SK-N-SH (cell line): Measurements from ENCODE around the gene SH3RF1. TPM values are rescaled to one million over a fixed set of nuclear protein-coding genes. Genes with fewer than 3 reads are reported as not detected.

ENCODE experiments used
- CTCF ChIA-PET: fragments of 300-600, 350-600 bp; formaldehyde crosslinking; extraction: SDS; loops from one replicate; lab custom pipeline; 2021; lab: Yijun Ruan, JAX
- POLR2A ChIA-PET: fragments of 350-600 bp; sonication (Branson Sonifier 250); formaldehyde crosslinking; extraction: SDS; loops from one replicate; lab custom pipeline; 2020; ENCODE audit warnings: antibody characterized with exemption, inconsistent platforms; lab: Yijun Ruan, JAX
- DNase-seq: peaks from one replicate; pipeline ENCODE4 v3.0.0; 2012
- H2AFZ ChIP-seq: fragments of 200-600 bp; sonication (generic); 2 replicates; pipeline ENCODE4 v1.8.1; 2016; ENCODE audit warnings: antibody characterized with exemption, mild to moderate bottlenecking, low read depth
- H3F3A ChIP-seq: fragments of 200-600 bp; sonication (generic); replicated peaks from 2 replicates; pipeline ENCODE3; 2016; ENCODE audit warnings: antibody characterized with exemption, mild to moderate bottlenecking; ENCODE audit not compliant: insufficient read depth
- H3K27ac ChIP-seq, 2 experiments: fragments of 200-500 bp in 1 of 2; fragments of 200-600 bp in 1 of 2; sonication (Bioruptor generic) in 1 of 2; sonication (generic), shearing (Covaris generic) in 1 of 2; 2 replicates each; pipeline versions ENCODE4 v1.5.1 to v1.6.1; 2014 to 2016; ENCODE audit warnings: low read depth in 2 of 2, inconsistent platforms in 1 of 2, low read length in 1 of 2, mild to moderate bottlenecking in 1 of 2, mixed read lengths in 1 of 2
- H3K27me3 ChIP-seq: fragments of 200-600 bp; sonication (generic), shearing (Covaris generic); 2 replicates; pipeline ENCODE4 v1.6.1; 2016; ENCODE audit warnings: mixed run types; ENCODE audit not compliant: insufficient read depth
- H3K36me3 ChIP-seq, 2 experiments: fragments of 200-500 bp in 1 of 2; fragments of 200-600 bp in 1 of 2; sonication (Bioruptor generic) in 1 of 2; sonication (generic) in 1 of 2; replicated peaks in 1 of 2; 2 replicates each; pipeline versions ENCODE3 to v1.5.1; 2014 to 2016; ENCODE audit warnings: low read length in 1 of 2, mild to moderate bottlenecking in 1 of 2; ENCODE audit not compliant: insufficient read depth in 2 of 2, control insufficient read depth in 1 of 2
- H3K4me1 ChIP-seq, 2 experiments: fragments of 200-500 bp in 1 of 2; fragments of 200-600 bp in 1 of 2; sonication (Bioruptor generic) in 1 of 2; sonication (generic), shearing (Covaris generic) in 1 of 2; 2 replicates each; pipeline versions ENCODE4 v1.5.1 to v1.6.1; 2014 to 2016; ENCODE audit warnings: low read depth in 1 of 2, low read length in 1 of 2, mixed run types in 1 of 2; ENCODE audit not compliant: insufficient read depth in 2 of 2, control insufficient read depth in 1 of 2
- H3K4me2 ChIP-seq: fragments of 200-600 bp; sonication (generic), shearing (Covaris generic); 2 replicates; pipeline ENCODE4 v1.6.1; 2017; ENCODE audit warnings: mixed run types
- H3K4me3 ChIP-seq, 2 experiments: fragments of 200-500 bp in 1 of 2; fragments of 200-600 bp in 1 of 2; sonication (Bioruptor generic) in 1 of 2; sonication (generic), shearing (Covaris generic) in 1 of 2; 2 replicates each; pipeline versions ENCODE4 v1.5.1 to v1.8.1; 2014 to 2016; ENCODE audit warnings: low read depth in 2 of 2, inconsistent platforms in 1 of 2, low read length in 1 of 2, mild to moderate bottlenecking in 1 of 2, mixed read lengths in 1 of 2, moderate library complexity in 1 of 2
- H3K79me2 ChIP-seq: fragments of 200-600 bp; sonication (generic); 2 replicates; pipeline ENCODE4 v1.8.1; 2017; ENCODE audit warnings: mild to moderate bottlenecking; ENCODE audit not compliant: insufficient read depth
- H3K9ac ChIP-seq: fragments of 200-600 bp; sonication (generic); 2 replicates; pipeline ENCODE4 v1.6.1; 2017; ENCODE audit warnings: mixed run types
- H3K9me2 ChIP-seq: fragments of 200-600 bp; sonication (generic); 2 replicates; pipeline ENCODE4 v1.6.1; 2017; ENCODE audit warnings: mixed run types
- H3K9me3 ChIP-seq: fragments of 200-600 bp; sonication (generic); 2 replicates; pipeline ENCODE4 v1.6.1; 2017; ENCODE audit warnings: mixed run types, mild to moderate bottlenecking, moderate library complexity
- H4K20me1 ChIP-seq: fragments of 200-600 bp; sonication (generic); 2 replicates; pipeline ENCODE4 v1.6.1; 2017; ENCODE audit warnings: mild to moderate bottlenecking, mixed run types; ENCODE audit not compliant: insufficient read depth
- EP300 ChIP-seq, 2 experiments: IDR thresholded peaks; 2 replicates each; pipeline versions ENCODE4 v1.4.0 to v1.6.1; 2012; ENCODE audit warnings: borderline replicate concordance in 1 of 2, low read depth in 1 of 2, low read length in 1 of 2
- FOSL2 ChIP-seq: IDR thresholded peaks from 2 replicates; pipeline ENCODE4 v1.4.0; 2012; ENCODE audit warnings: low read depth, mild to moderate bottlenecking, moderate library complexity, borderline replicate concordance
- GABPA ChIP-seq: IDR thresholded peaks from 2 replicates; pipeline ENCODE4 v1.4.0; 2012; ENCODE audit warnings: low read depth, mild to moderate bottlenecking
- GATA2 ChIP-seq: sonication (generic); formaldehyde crosslinking; IDR thresholded peaks from 2 replicates; pipeline ENCODE4 v1.5.0; 2020; ENCODE audit warnings: mild to moderate bottlenecking, missing genetic modification reagents
- JUND ChIP-seq: IDR thresholded peaks from 2 replicates; pipeline ENCODE4 v1.4.0; 2012
- NFIC ChIP-seq: IDR thresholded peaks from 2 replicates; pipeline ENCODE4 v1.4.0; 2012; ENCODE audit warnings: borderline replicate concordance
- RAD21 ChIP-seq: IDR thresholded peaks from 2 replicates; pipeline ENCODE4 v1.6.1; 2012; ENCODE audit warnings: mild to moderate bottlenecking, low read length
- TAF1 ChIP-seq: IDR thresholded peaks from 2 replicates; pipeline ENCODE4 v1.6.1; 2012; ENCODE audit warnings: low read depth, mild to moderate bottlenecking, low read length, moderate library complexity, borderline replicate concordance
- TEAD4 ChIP-seq: IDR thresholded peaks from 2 replicates; pipeline ENCODE4 v1.4.0; 2012; ENCODE audit warnings: mild to moderate bottlenecking, borderline replicate concordance; ENCODE audit not compliant: insufficient read depth
- YY1 ChIP-seq: IDR thresholded peaks from 2 replicates; pipeline ENCODE4 v1.4.0; 2012; ENCODE audit warnings: low read depth, mild to moderate bottlenecking
- WGBS: methylation state at CpG from one replicate; pipeline ENCODE4 v1.1.6; 2017; ENCODE audit warnings: low lambda C conversion rate; 5-methylcytosine and 5-hydroxymethylcytosine counted together
- polyA plus RNA-seq, 3 experiments: library from polyadenylated mRNA; depleted of rRNA; stranded (reverse); fragments of >200 nt; gene quantifications; 2 replicates each; pipeline ENCODE4 v1.2.3, GENCODE V29; 2012
- TF ChIP-seq, protein P1 (sequence below): IDR thresholded peaks from 2 replicates; pipeline ENCODE4 v1.4.0; 2012; ENCODE audit warnings: low read depth, borderline replicate concordance
- TF ChIP-seq, protein P2 (sequence below): IDR thresholded peaks from 2 replicates; pipeline ENCODE4; 2012
- TF ChIP-seq, protein P3 (sequence below): fragments of 150-350 bp; IDR thresholded peaks from 2 replicates; pipeline ENCODE4 v1.6.1; 2017; ENCODE audit warnings: antibody characterized with exemption, low read length, low read depth, borderline replicate concordance
- TF ChIP-seq, protein P4 (sequence below): IDR thresholded peaks from 2 replicates; pipeline ENCODE4 v1.4.0; 2012; ENCODE audit warnings: low read depth, borderline replicate concordance

SH3RF1 gene
- polyA plus RNA-seq, 1 of the 3 experiments (the other 2 are of a cell fraction) = 22.0 TPM

DNA sequence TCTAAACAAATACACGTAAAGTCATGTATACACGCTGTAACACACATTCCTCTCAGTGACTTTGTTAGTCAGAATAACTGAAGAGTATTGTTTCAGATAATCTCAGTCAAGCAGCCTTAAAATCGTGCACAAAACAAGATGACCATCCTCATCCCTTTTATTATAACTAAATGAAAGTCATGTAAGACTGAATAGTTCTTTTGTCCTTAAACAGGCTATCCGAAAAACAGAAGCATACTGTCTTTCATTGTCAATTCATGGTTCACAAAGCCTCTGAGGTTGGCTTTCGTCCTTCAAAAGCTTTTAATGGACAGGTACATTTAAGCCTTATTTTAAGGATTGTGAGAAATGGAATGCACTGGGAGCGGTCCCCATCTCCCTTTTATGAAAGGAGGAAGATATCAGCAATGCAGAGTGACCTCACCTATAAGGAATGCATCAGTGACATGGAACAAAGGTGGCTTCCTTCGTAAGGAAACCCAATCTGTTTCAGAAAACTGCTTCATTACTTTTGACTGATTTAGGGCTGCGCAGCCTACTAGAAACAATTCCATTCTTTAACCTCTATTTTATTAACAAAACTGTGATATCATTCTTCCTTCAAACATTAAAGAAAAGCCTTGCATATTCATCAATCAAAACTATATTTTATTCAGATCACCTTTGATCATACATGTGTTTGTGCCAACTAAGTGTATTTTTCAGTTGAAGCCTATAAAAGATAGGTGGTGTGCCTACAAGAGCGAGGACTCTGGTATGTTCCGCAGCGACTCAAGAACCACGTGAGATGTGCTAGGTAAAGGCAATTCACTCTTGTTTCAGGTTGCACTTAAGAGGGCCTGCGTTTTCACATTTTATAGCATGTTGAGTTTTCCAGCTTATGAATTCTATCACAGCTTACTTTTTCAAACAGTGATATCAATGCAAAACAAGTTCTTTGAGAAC, 19.2 kb downstream of the SH3RF1 start:
- ChIA-PET POLR2A (no interaction called here), CTCF (interaction anchor here (1.3 to 2.5 kb wide), 3 partner anchors 19 to 223 kb away, joined by 3 to 7 read pairs (median 3); no protein-coding TSS in a partner anchor)
- Histone ChIP-seq H3K4me3 (no peak overlapping the region), H3K36me3 (peaks cover 0 to 9% of the 10 kb centered on the region in 2 experiments), H3K27ac (peak overlapping the region in 1 of 2 experiments; percentile 91; a peak in 1 of 4 replicates), H3K27me3 (no peaks in the 10 kb centered on the region), H3F3A (peaks cover 49% of the 10 kb centered on the region), H3K9ac (no peak overlapping the region), H3K9me3 (no peaks in the 10 kb centered on the region), H4K20me1 (peaks cover 80% of the 10 kb centered on the region), H3K4me1 (peaks cover 36 to 60% of the 10 kb centered on the region in 2 experiments), H3K79me2 (peaks cover 99% of the 10 kb centered on the region), H2AFZ (no peak overlapping the region), H3K4me2 (no peak overlapping the region), H3K9me2 (no peaks in the 10 kb centered on the region)
- TF ChIP-seq, protein P1, sequence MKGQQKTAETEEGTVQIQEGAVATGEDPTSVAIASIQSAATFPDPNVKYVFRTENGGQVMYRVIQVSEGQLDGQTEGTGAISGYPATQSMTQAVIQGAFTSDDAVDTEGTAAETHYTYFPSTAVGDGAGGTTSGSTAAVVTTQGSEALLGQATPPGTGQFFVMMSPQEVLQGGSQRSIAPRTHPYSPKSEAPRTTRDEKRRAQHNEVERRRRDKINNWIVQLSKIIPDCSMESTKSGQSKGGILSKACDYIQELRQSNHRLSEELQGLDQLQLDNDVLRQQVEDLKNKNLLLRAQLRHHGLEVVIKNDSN = no peak
- TF ChIP-seq EP300 (IDR thresholded peaks at IDR 0.05; ENCODE audit: borderline replicate concordance in 1 of 2, low read depth in 1 of 2, low read length in 1 of 2) (no peak), JUND (peak; percentile 40; the same call in 1 of the 2 replicates), FOSL2 (no peak; the same call in 1 of the 2 replicates), TEAD4 (peak; percentile 26; the same call in 1 of the 2 replicates), TAF1 (no peak)
- TF ChIP-seq, protein P2, sequence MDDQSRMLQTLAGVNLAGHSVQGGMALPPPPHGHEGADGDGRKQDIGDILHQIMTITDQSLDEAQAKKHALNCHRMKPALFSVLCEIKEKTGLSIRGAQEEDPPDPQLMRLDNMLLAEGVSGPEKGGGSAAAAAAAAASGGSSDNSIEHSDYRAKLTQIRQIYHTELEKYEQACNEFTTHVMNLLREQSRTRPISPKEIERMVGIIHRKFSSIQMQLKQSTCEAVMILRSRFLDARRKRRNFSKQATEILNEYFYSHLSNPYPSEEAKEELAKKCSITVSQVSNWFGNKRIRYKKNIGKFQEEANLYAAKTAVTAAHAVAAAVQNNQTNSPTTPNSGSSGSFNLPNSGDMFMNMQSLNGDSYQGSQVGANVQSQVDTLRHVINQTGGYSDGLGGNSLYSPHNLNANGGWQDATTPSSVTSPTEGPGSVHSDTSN = peak; percentile 29; the same call in 1 of the 2 replicates
- no peak for DNase-seq
- WGBS = 78% methylated on average over 13 of the region's 13 CpGs

DNA sequence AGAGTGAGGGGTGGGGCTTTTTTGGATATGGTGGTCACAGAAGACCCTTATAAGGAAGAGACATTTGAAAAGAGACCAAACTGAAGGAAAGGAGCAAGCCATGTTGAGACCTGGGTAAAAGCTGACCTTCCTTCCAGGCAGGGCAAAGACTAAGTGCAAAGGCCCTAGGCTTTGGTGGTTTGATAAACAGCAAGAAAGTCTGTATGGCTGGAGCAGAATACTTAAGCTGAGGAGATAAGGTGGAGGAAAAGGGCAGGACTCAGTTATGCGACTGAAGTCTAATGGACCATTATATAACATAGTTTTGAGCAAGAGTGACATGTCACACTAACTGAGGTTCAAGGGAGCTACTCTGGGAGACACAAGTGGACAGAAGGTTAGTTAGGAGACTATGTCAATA, 20.0 kb downstream of the SH3RF1 start:
- Histone ChIP-seq H3K9ac (peak overlapping the region; percentile 3; the same call in 1 of the 2 replicates), H3K36me3 (peaks cover 0 to 10% of the 10 kb centered on the region in 2 experiments), H3K9me3 (no peaks in the 10 kb centered on the region), H2AFZ (no peak overlapping the region), H3K4me1 (peaks cover 40 to 61% of the 10 kb centered on the region in 2 experiments), H3F3A (peaks cover 41% of the 10 kb centered on the region), H3K27me3 (no peaks in the 10 kb centered on the region), H4K20me1 (peaks cover 85% of the 10 kb centered on the region), H3K9me2 (no peaks in the 10 kb centered on the region), H3K4me3 (0 out of 4 replicates have a peak overlapping the region, but pooled peaks of 1 of the 2 experiments have one; percentile 5), H3K79me2 (peaks cover 99% of the 10 kb centered on the region), H3K4me2 (0 out of 2 replicates have a peak overlapping the region, but pooled peaks have one; percentile 28), H3K27ac (peak overlapping the region in 1 of 2 experiments; percentile 91; a peak in 3 of 4 replicates)
- ChIA-PET POLR2A (no interaction called here), CTCF (no interaction called here)
- WGBS = 95% methylated on average over 1 of the region's 1 CpG
- DNase-seq = no peak
- TF ChIP-seq, protein P1 = no peak
- TF ChIP-seq YY1 = no peak
- no peak for TF ChIP-seq JUND
- TF ChIP-seq, protein P3, sequence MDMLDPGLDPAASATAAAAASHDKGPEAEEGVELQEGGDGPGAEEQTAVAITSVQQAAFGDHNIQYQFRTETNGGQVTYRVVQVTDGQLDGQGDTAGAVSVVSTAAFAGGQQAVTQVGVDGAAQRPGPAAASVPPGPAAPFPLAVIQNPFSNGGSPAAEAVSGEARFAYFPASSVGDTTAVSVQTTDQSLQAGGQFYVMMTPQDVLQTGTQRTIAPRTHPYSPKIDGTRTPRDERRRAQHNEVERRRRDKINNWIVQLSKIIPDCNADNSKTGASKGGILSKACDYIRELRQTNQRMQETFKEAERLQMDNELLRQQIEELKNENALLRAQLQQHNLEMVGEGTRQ = no peak
- no peak for TF ChIP-seq NFIC
- TF ChIP-seq, protein P2 = no peak
- TF ChIP-seq, protein P4, sequence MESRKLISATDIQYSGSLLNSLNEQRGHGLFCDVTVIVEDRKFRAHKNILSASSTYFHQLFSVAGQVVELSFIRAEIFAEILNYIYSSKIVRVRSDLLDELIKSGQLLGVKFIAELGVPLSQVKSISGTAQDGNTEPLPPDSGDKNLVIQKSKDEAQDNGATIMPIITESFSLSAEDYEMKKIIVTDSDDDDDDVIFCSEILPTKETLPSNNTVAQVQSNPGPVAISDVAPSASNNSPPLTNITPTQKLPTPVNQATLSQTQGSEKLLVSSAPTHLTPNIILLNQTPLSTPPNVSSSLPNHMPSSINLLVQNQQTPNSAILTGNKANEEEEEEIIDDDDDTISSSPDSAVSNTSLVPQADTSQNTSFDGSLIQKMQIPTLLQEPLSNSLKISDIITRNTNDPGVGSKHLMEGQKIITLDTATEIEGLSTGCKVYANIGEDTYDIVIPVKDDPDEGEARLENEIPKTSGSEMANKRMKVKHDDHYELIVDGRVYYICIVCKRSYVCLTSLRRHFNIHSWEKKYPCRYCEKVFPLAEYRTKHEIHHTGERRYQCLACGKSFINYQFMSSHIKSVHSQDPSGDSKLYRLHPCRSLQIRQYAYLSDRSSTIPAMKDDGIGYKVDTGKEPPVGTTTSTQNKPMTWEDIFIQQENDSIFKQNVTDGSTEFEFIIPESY = no peak
- TF ChIP-seq GATA2 (CRISPR knock-in tag) = no peak
- no peak for TF ChIP-seq RAD21
- no peak for TF ChIP-seq GABPA
